Measurements from ENCODE around the gene PURA.

Gene PURA

DNA sequence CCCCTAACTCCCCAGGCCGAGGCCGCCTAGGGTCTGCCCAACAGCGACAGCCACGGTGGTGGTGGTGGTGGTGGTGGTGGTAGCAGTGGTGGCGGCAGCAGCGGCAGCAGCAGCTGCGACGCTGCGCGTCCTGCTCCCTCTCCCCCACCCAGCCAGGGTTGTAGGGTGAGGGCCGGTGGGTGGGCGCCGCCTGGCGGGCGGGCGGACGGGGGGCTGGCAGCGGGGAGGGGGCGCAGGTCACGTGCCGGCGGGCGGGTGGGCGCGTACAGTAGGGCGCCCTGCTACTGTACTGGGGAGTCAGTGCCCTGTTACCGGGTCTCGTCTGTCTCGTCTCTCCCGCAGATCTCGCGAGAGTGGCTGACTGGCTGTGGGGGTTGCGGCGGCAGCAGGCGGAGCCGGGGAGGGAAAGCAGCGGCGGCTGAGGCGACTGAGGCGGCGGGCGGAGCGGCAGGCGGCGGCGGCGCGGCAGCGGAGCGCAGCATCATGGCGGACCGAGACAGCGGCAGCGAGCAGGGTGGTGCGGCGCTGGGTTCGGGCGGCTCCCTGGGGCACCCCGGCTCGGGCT lies at the start of gene PURA:
TSS of gene PURA (plus strand) at position 411 of the 565 bp plus-strand sequence. CDS start at position 484, 73 bp downstream.
- DNase-seq (ENCODE audit: low read depth), result peak; percentile 90

DNA sequence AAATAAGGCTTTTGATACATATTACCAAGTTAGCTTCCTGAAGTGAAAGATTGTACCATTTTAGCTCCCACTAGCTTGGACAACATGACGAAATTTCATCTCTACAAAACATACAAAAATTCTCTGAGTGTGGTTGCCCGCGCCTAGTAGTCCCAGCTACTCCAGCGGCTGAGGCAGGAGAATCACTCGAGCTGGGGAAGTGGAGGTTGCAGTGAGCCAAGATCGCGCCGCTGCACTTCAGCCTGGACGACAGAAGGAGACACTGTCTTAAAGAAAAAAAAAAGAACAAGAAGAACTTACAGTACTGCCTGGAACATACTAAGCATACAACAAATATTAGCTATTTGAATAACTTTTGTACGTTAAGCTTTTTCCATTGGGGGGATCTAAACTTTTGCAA lies 41.1 kb upstream of the PURA start:
- no peak for DNase-seq (ENCODE audit: low read depth)

DNA sequence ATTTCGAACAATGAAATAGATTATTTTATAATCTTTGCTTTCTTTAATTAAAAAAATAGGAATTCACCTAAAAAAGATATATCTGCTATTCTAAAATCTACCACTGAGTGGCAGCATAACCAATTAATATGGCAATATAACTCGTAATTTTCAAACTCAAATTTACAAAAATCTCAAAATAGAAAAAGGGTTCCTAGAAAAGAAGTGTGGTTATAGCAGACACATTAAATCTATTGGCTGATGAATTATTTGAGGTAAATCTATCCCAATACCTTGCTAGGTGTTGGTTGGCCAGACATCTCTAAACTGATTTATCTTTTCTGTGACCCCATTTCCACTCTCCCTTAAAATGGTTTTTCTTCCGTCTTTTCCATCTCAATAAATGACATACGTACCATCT lies 40.6 kb upstream of the PURA start:
- peak; percentile 3 for DNase-seq (ENCODE audit: low read depth)

DNA sequence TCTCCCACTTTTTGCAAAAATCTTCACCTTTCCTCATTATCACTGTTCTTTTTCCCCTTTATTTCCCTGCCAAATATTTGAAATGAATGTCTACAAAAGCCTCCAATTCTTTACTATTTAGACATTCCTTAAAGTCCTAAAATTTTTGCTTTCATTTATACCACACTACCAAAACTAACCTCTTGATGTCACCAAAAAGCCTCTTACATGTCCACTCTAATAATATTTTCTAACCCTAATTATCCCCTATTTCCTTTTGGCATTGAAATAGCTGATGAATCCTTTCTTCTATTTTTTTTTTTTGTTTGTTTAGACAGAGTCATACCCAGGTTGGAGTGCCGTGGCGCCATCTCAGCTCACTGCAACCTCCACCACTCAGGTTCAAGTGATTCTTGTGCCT lies 38.5 kb upstream of the PURA start:
- DNase-seq (ENCODE audit: low read depth), result peak; percentile 0

DNA sequence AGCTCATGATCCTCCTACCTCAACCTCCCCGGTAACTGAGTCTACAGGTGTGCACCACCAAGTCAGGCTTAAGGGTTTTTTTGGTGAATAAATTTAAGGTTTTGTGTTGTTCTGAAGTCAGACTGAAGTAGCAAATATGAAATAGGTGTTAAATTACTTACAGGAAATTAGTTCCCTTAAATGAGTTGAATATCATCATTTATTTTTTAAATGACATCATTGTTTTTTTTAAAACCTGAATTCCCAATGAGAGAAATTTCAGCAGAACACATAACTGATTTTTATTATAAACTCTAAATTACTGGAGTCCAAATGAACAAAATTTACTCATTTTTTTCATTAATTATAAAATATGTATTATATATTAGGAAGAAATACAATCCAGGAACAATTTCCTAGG lies 37.8 kb upstream of the PURA start:
- no peak for DNase-seq (ENCODE audit: low read depth)

DNA sequence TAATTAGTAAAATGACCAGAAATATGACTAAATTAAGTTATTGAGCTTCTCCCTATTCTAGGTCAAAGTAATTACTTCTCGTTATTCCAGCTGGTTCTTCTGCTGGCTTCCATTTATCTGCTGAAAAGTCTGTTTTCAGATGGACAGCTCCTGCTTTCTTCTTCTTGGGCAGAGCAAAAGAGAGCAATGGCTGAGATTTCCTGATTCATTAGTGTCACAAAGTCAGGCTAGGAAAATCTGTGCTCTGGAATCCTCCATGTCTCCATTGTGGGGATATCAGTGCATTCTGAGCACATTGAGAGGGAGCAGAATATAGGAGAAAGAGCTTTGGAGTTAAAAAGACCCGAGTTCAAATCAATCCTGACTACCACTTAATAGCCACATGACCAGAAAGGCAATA lies 37.1 kb upstream of the PURA start:
- DNase-seq (ENCODE audit: low read depth), result no peak

DNA sequence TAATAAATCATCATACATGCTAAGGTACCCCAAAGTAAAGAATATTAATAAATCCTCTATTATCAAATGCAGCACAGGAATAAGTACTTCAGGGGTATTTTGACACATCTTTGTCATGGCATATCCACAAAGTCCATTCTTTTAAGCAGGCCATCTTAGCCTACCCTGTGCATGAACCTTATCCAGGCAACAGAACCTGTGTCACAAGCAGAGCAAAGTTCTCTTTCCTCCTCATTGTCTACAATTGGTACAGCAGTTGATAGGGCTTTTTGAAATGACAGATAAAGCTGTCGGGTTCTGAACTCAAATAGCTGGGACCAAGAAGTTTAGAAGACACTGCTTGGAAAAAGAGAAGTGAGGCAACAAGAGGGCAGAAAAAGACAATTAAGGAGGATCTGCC lies 30.8 kb upstream of the PURA start:
- DNase-seq (ENCODE audit: low read depth), result no peak

DNA sequence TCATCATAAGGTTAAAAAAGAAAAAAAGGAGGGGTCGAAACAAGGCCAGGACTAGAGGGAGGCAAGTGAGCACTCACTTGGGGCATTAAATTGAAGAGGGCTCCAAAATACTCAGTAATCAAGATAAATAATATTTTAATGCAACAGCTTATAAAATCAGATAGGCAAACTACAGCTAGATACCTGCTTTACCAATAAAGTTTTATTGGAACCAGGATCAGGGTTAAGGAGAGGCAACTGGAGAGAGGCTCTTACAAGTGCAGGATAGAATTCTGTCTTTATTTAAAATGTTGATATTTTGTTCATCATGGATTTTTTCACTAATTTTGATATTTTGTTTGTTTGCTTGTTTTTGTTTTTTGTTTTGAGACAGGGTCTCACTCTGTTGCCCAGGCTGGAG lies 30.3 kb upstream of the PURA start:
- DNase-seq (ENCODE audit: low read depth), result no peak

DNA sequence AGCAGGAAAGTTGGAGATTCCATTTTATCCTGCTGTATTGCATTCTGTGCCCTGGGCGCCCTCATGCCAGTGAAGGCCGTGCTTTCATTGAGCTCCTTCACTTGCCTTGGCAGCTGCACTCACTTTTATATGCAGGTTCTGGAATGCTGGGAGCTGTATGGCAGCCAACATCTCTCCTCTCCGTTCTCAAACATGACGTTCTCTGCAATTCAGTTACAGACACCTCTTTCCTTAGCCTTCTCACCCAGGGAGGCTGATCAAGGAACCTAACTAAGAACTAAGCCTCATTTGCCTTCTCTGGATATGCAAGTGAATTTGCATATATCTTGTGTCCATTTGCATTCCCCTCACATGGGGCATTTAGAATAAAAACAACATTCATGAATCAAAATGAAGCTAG lies 29.4 kb upstream of the PURA start:
- no peak for DNase-seq (ENCODE audit: low read depth)

DNA sequence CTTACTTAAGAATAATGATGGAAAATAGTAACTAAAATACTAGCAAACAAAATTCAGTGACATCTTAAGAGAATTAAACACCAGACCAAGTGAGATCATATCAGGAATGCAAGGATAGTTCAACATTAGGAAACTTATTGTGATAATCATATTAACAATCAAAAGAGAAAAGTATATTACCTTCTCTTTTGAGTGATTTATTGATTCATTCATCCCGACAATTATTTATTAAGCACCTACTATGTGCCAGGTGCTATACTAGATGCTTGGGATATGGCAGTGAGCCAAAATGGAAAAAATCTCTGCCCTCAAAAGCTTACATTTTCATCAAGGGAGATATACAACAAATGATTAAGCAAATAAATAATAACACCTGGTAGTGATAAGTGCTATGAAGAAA lies 23.7 kb upstream of the PURA start:
- no peak for DNase-seq (ENCODE audit: low read depth)

DNA sequence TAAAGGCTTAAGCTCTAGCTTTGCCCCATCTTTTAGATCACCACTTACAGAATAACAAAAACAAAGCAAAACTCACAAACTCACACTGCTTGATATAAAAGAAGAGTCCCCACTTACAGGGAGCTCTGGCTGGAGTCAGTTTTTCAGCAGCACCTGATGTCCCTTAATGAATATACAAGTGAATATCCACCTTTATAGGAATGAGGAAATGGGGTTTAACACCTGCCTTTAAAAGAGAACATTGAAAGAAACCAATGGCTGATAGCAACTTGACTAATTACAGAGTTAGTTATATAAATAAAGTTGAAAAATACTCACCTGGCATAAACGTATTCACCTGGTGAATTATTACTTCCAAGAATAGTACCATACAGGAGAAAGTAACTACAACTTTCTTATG lies 20.7 kb upstream of the PURA start:
- DNase-seq (ENCODE audit: low read depth), result no peak

DNA sequence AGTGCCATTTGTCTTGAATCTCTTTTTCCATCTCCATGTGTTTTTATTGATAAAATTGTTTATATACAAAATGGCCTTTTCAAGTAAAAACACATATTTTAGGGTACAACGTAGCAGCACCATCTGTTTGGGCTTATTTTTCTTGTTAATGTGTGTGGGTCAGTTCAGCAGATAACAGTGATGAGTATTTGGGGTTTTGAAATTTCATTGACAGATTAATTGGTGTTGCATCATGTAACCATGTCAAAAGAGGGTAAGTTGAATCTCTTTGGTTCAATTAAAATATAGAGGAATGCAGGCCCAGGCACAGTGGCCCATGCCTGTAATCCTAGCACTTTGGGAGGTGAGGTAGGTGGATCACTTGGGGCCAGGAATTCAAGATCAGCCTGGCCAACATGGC lies 20.0 kb upstream of the PURA start:
- no peak for DNase-seq (ENCODE audit: low read depth)

DNA sequence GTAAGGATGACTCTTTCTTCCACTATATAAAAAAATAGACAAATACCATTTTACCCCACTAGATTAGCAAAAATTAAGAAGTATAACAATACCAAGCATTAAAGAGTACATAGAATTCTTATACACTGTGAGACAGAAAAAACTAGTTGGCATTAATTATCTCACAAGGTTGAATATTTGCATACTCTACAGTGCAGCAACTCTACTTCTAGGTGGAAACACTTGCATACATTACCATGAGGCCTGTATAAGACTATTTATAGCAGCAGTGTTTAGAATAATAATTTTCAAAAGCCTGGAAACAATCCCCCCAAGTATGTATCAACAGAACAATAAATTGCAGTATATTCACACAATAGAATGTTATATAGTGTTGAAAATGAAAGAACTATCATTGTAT lies 19.0 kb upstream of the PURA start:
- no peak for DNase-seq (ENCODE audit: low read depth)

DNA sequence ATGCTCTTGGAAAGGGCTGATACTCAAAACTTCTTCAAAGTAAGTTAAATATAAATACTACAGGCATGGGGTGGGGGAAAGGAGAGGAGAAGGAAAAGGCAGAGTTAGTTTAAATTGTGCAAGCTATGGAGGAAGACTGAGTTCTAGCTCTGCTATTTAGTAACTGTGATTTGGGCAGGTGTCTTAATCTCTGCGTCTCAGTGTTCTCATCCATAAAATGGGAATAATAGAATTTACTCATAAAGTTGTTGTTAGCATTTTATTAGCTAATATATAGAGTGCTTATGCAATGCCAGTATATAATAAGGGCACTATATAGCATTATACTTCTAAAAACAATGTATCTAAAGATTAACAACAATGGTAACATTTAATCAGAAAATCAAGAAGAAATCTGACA lies 12.7 kb upstream of the PURA start:
- DNase-seq (ENCODE audit: low read depth), result no peak

DNA sequence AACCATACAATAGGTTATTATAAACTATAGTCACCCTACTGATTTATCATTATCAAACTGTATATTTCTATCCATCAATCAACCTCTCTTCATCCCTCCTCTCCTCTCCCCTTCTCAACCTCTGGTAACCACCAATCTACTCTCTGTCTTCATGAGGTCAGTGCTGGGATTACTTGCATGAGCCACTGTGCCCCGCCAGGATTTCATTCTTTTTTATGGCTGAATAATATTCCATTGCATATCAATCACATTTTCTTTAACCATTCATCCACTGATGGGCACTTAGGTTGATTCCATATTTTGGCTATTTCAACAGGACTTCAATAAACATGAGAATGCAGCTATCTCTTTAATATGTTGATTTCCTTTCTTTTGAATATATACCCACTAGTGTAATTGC lies 10.8 kb upstream of the PURA start:
- no peak for DNase-seq (ENCODE audit: low read depth)

DNA sequence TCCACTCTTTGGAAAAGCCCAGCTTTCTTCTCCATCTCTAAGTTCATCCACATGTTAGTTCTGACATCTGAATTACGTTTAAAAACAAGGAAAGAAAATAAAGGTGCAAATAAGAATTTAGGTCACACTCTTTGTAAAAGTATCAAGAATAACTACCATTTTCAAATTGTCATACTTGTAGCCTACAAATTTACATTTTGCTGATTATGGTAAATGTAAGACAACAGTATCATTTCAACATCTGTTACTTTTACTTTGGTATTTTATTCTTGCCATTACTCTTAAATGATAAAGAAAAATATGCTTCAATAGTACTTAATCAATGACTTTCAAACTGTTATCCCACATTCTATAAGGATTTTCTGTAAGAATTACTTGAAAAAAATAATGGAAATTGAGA lies 9.8 kb upstream of the PURA start:
- DNase-seq (ENCODE audit: low read depth), result no peak

DNA sequence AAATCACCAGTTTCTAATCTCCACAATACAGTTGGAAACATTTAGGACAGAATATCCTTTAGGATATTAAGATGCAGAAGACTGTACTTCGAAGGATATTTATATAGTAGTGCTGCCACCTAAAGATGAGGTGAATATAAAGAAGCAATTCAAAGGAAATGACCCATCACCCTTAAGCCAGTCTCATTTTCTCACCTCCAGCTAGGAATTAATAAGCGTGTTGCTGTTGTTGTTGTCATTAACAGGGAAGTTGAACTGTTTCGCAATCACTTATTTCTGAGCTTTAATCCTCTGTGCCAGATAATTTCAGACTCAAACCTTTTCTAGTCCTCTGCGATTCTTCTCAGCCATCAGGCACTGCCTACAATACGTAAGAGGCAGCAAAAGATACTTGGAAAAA lies 7.8 kb upstream of the PURA start:
- no peak for DNase-seq (ENCODE audit: low read depth)

DNA sequence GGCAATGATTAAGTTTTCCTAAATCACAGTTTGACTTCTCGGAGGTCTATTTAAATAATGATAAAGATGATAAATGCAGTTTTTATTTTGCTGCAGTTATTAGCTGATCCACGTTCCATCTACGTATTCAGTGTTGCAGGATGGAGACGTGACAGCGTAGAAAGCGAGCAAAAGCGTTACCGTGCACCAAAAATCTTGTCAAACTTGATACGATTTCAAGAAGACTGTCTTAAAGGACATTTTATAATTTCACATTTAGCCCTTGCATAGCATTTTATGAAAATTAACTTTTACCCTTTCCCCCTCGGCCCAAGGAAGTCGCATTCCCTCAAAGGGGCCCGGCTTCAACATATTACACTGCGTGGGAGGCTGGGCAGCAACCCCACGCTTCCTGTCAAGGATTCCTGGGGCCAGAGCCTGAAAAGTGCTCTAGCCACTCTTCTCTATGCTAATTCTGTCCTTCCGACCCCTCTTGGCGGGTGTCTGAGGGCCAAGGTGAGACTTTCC lies 7.1 kb upstream of the PURA start:
- DNase-seq (ENCODE audit: low read depth), result no peak

DNA sequence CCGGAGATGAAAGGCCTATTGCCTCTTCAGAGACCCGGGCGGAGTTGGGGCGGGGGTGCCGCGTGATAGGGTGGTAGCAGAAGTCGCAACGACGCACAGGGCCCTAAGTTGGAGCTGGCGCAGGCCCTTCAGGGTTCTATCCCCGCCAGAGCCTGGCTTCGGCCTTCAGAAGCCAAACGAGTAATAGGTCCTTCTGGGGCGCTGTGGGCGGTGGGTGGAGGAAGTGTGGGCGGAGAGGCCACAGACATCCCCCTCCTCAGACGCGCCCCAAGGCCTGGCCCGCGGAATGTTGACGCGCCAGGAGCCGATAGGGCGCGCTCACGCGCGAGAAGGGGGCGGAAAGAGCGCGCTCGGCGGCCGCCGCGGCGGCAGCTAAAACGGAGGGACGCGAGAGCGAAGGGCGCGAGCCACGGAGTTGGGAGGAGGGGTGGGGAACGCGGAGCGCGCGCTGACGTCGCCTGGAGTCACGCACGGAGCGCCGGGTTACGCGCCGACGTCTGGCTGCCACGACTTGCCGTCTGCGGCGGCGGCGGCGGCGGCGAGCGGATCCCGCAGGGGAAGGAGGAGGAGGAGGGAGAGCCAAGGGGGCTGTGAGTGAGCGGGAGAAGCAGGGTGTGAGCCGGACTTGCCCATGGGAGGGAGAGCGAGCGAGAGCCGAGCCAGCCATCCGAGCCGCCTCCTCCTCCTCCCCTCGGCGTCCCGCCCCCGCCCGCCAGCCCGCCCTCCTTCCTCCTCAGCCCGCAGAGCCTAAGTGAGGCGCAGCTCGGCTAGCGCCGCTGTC lies 6.4 kb upstream of the PURA start:
- DNase-seq (ENCODE audit: low read depth), result peak; percentile 95

DNA sequence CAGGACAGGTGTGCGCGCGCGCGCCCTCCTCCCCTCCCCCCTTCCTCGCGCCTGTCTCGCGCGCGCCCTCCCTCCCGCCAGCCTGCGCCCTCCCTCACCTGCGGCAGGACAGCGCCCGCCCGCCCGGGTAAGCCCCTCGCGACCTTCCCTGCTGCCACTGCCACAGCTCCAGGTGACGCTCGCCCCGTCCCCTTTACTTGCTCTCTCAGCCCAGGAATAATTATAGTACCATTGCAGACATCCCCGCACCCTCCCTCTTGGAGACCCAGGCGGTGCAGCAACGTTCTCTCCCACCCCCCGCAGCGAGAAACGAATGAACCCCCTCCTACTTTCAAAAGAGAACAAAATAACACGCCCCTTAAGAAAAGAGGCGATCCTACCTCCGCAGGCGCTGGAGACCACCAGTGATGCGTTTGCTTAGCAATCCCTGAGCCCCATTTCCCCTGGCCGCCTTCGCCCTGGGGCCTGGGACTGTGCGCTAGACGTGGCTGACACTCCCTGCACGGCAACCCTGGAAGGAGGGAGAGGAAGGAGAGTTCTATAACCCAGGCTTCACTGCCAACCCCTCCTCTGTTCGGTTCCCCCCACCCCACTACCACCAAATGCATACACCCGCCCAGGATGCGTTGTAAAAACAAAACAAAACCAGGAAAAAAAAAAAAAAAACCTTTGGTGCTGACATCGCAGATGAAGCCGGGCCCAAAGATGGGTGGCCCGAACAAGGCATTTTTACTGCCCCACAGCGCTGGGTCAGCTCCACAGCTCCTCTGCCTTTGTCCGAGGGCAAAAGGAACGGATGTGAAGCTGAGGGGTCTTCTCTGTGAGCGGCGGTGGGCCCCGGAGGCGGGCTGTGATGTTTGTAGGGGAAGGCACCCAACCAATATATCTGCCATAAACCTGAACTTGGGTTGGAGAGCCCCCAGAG lies 5.6 kb upstream of the PURA start:
- no peak for DNase-seq (ENCODE audit: low read depth)

DNA sequence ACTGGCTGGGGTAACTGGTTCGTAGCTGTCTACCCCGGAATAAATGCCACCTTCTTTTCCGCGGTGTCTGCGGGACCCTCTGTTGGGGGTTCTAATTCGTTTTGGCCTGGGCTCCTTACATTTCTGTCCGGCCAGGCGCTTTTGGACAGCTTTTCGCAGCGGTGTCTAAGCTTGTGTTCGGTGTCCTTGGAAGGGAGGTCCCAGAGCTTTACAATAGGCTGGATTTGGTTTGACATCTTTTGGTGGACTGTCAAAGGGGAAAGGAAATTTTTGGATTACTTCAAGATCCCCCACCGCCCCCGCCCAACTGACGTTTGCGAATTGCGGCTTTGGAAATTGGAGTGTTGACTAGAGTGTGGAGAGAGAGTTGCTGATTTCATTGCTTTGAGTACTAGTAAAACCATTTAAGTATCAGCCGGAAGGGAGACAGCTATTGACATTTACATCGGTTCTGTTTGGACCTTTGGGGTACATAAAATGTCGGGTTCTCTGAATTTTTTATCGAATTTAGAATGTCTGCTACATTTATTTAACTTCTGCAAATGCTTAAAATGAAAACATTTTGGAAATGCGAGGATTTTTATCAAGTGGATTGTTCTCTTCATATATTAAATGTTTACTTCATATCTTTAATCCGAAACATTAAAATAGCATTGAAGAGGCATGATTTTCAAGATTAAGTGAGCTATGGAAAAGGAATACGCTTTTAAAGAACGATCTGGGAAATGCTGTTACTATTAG lies 4.7 kb upstream of the PURA start:
- DNase-seq (ENCODE audit: low read depth), result peak; percentile 37

All from iris pigment epithelial cell (primary cell).